Measurements from ENCODE around the gene SMCO4.
"Not testable (repeated sequence)": the region's sequence is repeated elsewhere in the genome, so short reads cannot be mapped to it uniquely, and the experiment has no call there.

The SMCO4 gene

DNA sequence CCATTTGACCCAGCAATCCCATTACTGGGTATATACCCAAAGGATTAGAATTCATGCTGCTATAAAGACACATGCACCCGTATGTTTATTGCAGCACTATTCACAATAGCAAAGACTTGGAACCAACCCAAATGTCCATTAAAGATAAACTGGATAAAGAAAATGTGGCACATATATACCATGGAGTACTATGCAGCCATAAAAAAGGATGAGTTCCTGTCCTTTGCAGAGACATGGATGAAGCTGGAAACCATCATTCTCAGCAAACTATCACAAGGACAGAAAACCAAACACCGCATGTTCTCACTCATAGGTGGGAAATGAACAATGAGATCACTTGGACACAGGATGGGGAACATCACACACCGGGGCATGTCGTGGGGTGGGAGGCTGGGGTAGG, 79.5 kb downstream of the SMCO4 start:
- not testable (repeated sequence) for DNase-seq

DNA sequence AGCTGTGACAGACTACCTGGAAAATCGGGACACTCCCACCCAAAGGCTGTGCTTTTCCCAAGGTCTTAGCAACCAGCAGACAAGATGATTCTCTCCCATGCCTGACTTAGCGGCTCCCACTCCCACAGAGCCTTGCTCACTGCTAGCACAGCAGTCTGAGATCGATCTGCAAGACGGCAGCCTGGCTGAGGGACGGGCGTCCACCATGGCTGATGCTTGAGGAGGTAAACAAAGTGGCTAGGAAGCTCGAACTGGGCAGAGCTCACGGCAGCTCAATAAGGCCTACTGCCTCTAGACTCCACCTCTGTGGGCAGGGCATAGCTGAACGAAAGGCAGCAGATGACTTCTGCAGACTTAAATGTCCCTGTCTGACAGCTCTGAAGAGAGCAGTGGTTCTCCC, 84.9 kb downstream of the SMCO4 start:
- DNase-seq = no peak

DNA sequence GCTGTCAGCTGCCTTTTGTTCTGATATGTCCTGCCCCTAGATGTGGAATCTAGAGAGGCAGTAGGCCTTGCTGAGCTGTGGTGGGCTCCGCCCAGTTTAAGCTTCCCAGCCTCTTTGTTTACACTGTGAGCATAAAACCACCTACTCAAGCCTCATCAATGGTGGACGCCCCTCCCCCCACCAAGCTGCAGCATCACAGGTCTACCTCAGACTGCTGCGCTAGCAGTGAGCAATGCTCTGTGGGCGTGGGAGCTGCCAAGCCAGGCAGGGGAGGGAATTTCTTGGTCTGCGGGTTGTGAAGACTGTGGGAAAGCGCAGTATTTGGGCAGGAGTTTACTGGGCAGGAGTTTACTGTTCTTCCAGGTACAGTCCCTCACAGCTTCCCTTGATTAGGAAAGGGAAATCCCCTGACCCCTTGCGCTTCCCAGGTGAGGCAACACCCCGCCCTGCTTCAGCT, 98.5 kb downstream of the SMCO4 start:
- peak; percentile 84 to 89 for DNase-seq

DNA sequence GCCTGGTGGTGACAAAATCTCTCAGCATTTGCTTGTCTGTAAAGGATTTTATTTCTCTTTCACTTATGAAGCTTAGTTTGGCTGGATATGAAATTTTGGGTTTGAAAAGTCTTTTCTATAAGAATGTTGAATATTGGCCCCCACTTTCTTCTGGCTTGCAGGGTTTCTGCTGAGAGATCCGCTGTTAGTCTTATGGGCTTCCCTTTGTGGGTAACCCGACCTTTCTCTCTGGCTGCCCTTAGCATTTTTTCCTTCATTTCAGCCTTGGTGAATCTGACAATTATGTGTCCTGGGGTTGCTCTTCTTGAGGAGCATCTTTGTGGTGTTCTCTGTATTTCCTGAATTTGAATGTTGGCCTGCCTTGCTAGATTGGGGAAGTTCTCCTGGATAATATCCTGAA, 100.0 kb downstream of the SMCO4 start:
- not testable (repeated sequence) for DNase-seq

DNA sequence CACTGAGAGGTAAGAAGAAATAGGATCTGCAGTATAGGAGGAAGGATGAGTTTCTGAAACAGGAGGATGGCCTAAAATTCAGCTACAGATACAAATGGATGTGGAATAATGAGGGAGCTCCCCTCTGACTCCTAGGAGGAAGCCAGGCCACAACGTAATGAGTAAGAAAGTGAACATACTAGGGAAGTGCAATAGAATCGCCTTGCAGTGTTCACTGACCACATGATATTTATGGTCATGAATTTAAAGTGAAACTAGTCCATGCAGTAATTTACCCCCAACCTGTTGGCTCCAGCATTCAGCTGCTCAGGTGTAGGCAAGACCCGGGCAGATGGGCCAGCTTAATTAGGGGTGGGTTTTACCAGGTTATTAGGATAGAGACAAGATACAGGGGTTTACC, 110.9 kb downstream of the SMCO4 start:
- no peak for DNase-seq
